HG03565 (cell line): Measurements from ENCODE around the gene IL22.
"Not testable (repeated sequence)": the region's sequence is repeated elsewhere in the genome, so short reads cannot be mapped to it uniquely, and the experiment has no call there.

Source experiments
- ATAC-seq: cut with Tn5 transposase; IDR thresholded peaks from one replicate; pipeline ENCODE4 v1.9.1; 2021; ENCODE audit warnings: mild to moderate bottlenecking, moderate library complexity; ENCODE audit not compliant: unreplicated experiment

Gene IL22

DNA sequence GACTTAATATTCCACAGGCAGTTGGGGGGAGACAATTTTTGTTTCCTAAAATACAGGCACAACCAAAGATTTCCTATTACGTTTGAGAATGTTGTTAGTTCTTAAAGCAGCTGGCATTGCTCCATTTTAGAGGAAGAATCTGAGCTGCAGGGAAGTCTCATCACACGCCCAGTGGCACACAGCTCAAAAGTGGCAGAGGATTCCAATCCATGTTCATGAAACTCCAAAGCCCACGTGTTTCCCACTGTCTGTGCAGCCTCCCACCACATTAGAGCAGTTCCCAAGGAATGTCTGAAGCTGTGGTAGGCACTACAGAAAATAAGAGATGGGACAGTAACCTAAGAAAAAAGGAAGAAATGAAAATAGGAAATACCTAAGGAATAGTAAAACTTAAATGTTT, 21.7 kb downstream of the IL22 start:
- ATAC-seq, result no peak

- ATAC-seq, result no peak
Measured at GRCh38 chr12:68231229-68231628, 22.2 kb downstream of the IL22 start.

GRCh38 chr12:68229956-68230355, 23.4 kb downstream of the IL22 start:
- ATAC-seq, result no peak

- ATAC-seq, result no peak
Measured at GRCh38 chr12:68227356-68227755, 26.0 kb downstream of the IL22 start.

DNA sequence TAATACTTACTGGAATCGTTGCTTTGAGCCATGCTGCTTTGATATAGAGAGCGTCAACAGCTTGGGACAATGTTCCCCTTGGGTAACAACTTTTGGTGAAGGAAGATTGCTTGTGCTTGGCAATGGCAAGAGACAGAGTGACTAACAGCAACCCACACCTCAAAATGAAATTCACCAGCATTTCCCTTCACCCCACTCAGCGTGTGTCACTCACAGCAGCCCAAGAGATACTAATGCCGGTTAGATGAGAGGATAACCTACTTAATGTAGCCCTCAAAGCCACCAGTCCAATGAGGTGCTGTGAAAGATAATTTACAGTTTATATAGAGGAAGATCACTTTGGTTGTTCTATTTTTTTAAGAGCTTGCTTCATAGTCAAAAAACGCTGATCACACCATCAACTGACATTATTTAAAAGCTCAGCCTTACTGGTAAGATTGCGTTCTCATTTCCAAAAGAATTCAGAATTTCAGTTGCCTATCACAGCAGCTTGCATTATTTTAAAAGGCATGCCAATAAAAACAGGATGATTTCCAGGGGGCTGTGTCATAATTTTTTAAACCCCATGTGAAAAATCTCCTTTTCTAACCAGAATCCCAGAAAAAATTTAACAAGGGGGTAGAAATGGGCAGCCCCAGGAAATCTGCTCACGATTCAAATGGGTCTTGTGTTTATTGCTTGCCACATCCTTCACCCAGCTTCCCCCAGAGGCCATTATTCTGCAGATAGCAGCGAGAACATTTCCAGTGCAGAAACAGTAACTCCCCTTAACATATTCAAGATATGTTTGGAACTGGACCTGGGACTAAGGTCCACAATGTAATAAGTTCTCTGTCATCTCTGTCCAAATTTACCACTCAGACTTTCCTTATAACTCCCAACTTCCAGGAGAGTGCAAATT, 27.6 kb downstream of the IL22 start, which contains the start of gene IL26:
Gene IL26, minus strand, starts transcription at position 235 of the 901 bp plus-strand sequence. Its CDS starts 54 bp downstream, at position 181.
- ATAC-seq, result no peak

- ATAC-seq, result no peak
Measured at GRCh38 chr12:68224613-68225285, 28.7 kb downstream of the IL22 start.

- ATAC-seq, result peak; percentile 80
Measured at GRCh38 chr12:68223067-68223747, 30.2 kb downstream of the IL22 start.

- no peak for ATAC-seq
Measured at GRCh38 chr12:68222326-68222725, 31.1 kb downstream of the IL22 start.

DNA sequence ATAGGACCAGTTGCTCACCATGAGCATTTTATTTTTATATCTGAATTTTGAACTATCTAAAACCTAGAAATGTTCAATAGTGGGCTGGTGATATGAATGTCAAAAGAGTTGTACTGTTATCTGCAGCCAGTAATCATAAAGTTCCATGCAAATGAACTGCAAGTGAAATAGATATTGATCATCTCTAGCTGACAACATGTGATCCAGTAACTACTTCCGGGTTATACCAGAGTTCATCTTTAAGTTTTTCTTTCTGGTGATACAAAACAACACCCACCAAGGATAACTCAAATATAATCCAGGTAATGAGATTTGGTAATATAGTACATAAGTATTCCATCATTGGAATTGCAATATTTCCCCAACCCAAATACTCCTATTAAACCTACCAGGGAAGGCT, 31.9 kb downstream of the IL22 start:
- ATAC-seq, result no peak

- ATAC-seq, result no peak
Measured at GRCh38 chr12:68210875-68211274, 42.5 kb downstream of the IL22 start.

DNA sequence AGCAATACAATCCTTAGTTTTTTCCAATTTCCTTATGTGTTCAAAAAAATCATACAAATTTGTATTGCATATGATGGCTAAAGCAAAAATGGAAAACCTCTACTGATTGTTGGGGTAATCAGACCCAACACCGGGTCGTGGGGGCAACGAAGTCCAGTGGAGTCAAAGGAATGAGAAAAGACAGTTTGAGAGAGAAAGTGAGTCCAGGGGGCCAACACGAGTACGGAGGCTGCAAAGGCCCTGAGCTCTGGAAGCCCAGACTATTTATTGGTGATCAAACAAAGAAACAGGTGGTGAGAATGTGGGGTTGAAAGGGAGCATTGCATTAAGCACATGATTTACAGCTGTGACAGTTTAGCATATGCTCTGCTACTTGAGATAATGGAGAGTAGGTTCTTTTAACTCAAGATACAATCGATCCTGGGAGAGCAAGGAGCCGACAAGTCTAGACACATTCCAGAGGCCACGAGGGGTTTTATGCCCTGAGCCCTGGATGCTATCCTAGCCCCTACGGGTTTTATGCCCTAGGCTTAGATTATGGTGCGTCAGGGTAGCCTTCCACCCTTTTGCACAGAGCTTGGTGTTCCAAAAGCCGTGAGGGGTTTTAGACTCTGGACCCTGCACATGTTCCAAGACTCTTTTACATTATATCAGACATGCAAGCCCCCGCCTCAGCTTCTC, 44.2 kb downstream of the IL22 start:
- ATAC-seq, result not testable (repeated sequence)

DNA sequence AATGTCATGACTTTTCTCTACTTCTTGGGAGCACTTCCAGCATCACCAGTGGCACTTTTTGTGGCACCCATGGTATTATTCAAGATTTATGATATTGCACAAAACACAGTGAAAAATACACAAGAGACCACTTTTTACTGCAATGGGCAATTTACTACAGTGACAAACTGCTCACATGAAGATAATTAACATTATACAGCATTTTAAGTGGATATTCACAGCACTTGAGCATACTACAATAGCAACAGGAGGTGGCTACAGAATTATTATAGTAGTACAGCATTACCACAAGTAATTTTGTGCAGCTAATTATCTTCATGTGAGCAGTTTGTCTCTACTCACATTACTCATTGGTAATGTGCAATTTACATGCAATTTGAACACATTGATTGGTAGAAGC, 46.1 kb downstream of the IL22 start:
- ATAC-seq, result no peak

DNA sequence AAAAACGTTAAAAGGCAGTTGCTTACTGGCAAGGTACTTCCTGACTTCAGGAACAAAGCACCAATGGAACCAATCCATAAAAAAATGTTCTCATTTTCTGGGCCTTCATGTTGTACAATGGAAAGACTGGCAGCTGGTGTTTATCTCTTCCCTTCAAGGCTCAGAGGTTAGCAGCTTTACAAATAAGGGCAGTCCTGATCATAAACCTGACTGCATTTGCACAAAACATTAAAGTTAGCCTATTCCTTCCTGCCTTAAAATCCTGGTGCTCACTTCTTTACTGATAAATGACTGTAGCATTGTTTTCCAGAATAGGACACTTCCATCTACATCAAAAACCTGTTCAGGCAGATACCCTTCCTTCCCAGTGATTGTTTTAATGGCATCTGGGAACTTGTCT, 47.0 kb downstream of the IL22 start:
- no peak for ATAC-seq

- ATAC-seq, result no peak
Measured at GRCh38 chr12:68203460-68203875, 49.9 kb downstream of the IL22 start.

DNA sequence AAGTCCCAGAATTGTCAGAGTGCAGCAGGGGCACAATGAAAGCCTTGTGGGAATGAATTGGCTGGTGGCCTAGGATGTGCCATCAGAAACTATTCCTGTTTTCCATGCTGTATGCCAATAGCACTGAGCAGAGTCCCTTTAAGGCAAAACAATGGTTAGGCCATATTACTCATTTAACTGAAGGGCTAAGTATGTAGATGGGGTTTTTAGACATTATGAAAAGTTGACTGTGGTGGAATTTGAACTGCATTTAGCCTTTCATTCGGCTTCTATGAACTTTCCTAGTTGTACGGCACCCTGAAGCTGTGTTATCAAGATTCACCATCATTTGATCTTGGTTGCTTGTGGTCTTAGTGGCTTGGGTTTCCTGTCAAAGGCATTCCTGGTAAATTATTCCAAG, 52.5 kb downstream of the IL22 start:
- no peak for ATAC-seq

DNA sequence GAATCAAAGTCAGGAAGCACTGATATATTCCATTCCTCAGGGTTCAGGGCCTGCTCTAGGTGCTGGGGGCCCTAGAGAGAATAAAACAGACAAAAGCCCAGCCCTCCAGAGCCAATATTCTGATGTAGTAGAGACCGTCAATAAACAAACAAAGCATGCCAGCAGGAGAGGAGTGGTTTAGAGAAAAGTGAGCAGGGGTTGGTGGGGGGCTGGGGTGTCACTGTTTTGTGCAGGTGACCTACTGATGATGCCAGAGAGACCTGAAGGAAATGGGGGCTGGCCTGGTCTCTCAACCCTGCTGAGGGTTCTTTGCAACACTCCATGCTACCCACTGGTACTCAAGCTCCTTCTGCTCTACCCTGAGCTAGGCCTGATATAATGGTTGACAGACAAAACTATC, 54.3 kb downstream of the IL22 start:
- ATAC-seq, result no peak

GRCh38 chr12:68198507-68199086, 54.8 kb downstream of the IL22 start:
- no peak for ATAC-seq
